Measurements from ENCODE around the gene MCC. TPM values are rescaled to one million over a fixed set of nuclear protein-coding genes. Genes with fewer than 3 reads are reported as not detected.

The MCC gene
- total RNA-seq, 1 experiment from 2014 or later, result 7.6 TPM

GRCh38 chr5:113150221-113150620 is 338.0 kb downstream of the MCC start:
- no CpG with 5 or more reads among the region's 2 CpGs for WGBS (ENCODE audit: extremely low coverage, insufficient read length, low lambda C conversion rate)
- Histone ChIP-seq H3K4me2 (ENCODE audit: insufficient read depth, insufficient read length, low read length) (no peak overlapping the region), H2BK15ac (ENCODE audit: low read depth, low read length) (no peak overlapping the region), H3K4me1 (ENCODE audit: insufficient read depth, low read length) (no peaks in the 10 kb centered on the region), H3K79me1 (ENCODE audit: insufficient read depth, low read depth, low read length, poor library complexity, severe bottlenecking) (no peaks in the 10 kb centered on the region), H3K14ac (ENCODE audit: insufficient read depth, low read length) (no peak overlapping the region), H2BK120ac (ENCODE audit: low read depth, low read length, poor library complexity, severe bottlenecking) (no peak overlapping the region), H3K9ac (ENCODE audit: extremely low read depth, insufficient read length, low read length) (no peak overlapping the region), H3T11ph (ENCODE audit: low read length) (no peak overlapping the region), H2BK20ac (ENCODE audit: low read depth, low read length, poor library complexity, severe bottlenecking) (no peak overlapping the region), H3K27me3 (ENCODE audit: insufficient read depth, low read length) (no peaks in the 10 kb centered on the region), H4K5ac (ENCODE audit: insufficient read length, low read depth, low read length) (no peak overlapping the region), H3K56ac (ENCODE audit: insufficient read length, low read depth, low read length) (no peak overlapping the region), H2AFZ (ENCODE audit: low read length) (no peak overlapping the region), H2BK5ac (ENCODE audit: insufficient read length, low read length) (no peak overlapping the region), H2AK5ac (ENCODE audit: insufficient read length, low read length) (no peak overlapping the region), H3K18ac (ENCODE audit: insufficient read length, low read depth, low read length) (no peak overlapping the region), H3K23me2 (ENCODE audit: insufficient read length, low read depth, low read length, poor library complexity, severe bottlenecking) (no peaks in the 10 kb centered on the region), H3K27ac (ENCODE audit: insufficient read length, low read depth, low read length) (no peak overlapping the region), H2BK12ac (ENCODE audit: insufficient read length, low read depth, low read length) (no peak overlapping the region), H3K4ac (ENCODE audit: low read depth, low read length) (no peak overlapping the region), H3K9me3 (ENCODE audit: control insufficient read depth, low read depth, low read length) (no peaks in the 10 kb centered on the region), H3K79me2 (ENCODE audit: insufficient read depth, low read length) (no peaks in the 10 kb centered on the region), H4K91ac (ENCODE audit: insufficient read length, low read depth, low read length) (no peak overlapping the region), H4K8ac (replicated peaks; ENCODE audit: insufficient read length, low read depth, low read length) (no peak overlapping the region), H4K20me1 (ENCODE audit: control insufficient read depth, insufficient read depth, insufficient read length) (no peaks in the 10 kb centered on the region), H3K23ac (ENCODE audit: insufficient read length, low read depth, low read length) (no peak overlapping the region)
- H3K27me3 Mint-ChIP-seq (ENCODE audit: low read depth), result peaks cover 1% of the 10 kb centered on the region; the same call in 1 of the 2 replicates
- peaks cover 11 to 17% of the 10 kb centered on the region in 2 experiments for H3K4me1 Mint-ChIP-seq
- TF ChIP-seq, protein P1, sequence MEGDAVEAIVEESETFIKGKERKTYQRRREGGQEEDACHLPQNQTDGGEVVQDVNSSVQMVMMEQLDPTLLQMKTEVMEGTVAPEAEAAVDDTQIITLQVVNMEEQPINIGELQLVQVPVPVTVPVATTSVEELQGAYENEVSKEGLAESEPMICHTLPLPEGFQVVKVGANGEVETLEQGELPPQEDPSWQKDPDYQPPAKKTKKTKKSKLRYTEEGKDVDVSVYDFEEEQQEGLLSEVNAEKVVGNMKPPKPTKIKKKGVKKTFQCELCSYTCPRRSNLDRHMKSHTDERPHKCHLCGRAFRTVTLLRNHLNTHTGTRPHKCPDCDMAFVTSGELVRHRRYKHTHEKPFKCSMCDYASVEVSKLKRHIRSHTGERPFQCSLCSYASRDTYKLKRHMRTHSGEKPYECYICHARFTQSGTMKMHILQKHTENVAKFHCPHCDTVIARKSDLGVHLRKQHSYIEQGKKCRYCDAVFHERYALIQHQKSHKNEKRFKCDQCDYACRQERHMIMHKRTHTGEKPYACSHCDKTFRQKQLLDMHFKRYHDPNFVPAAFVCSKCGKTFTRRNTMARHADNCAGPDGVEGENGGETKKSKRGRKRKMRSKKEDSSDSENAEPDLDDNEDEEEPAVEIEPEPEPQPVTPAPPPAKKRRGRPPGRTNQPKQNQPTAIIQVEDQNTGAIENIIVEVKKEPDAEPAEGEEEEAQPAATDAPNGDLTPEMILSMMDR (conservative IDR thresholded peaks at IDR 0.05), result no peak
- no peak for DNase-seq
- H3K27ac Mint-ChIP-seq, result peak overlapping the region in 1 of 3 experiments; percentile 17; a peak in 2 of 7 replicates
- H3K4me3 Mint-ChIP-seq, result no peak overlapping the region
- H3K9me3 Mint-ChIP-seq, result no peaks in the 10 kb centered on the region
- peaks cover 0 to under 1% (median 0%) of the 10 kb centered on the region in 3 experiments; a peak in 1 of 7 replicates for H3K36me3 Mint-ChIP-seq (ENCODE audit: insufficient read depth in 1 of 3, low read depth in 3 of 3)

Data from H9 (cell line).